NCI-H128 (cell line): ENCODE data around the gene LGR4.

Experiments
- DNase-seq: peaks from one replicate; lab custom pipeline; 2025; ENCODE audit not compliant: unreplicated experiment; lab: John Stamatoyannopoulos, UW

The LGR4 gene

DNA sequence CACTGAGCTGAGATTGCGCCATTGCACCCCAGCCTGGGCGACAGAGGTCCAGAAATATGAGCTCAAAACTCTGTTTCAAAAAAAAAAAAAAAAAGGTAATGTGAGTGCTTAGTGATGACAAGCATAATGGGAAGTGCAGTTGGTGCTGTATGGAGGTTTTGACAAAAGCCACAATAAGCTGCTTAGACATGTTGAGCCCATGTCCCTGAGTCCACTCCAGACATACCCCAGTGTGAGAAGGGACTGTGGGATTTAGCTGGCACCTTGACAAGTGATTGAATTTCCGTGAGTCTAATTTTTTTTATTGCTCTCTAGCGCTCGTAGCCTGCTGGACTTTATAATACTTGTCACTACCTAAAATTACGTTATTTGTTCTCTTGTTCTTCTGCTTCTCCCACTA is 15.1 kb upstream of the LGR4 start:
- no peak for DNase-seq

GRCh38 chr11:27485930-27486773 is 13.6 kb upstream of the LGR4 start:
- DNase-seq, result peak; percentile 53

DNA sequence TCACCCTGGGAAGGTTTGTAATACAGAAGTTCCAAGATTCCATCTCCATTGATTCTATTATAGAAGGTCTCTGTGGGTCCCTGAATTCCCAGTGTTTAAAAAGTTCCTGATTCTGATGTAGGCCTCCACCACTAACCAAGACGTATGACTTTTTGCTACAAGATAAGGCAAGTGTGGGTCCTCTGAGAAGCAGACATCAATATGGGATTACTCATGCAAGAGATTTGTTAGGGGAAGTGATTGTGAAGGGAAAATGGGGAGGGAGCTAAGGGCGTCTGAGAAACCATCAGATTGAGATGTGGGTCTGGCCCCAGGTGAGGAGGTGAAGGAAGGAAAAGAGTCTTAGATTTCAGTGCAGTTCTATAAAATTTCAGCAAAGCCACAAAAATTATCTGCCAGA is 10.2 kb upstream of the LGR4 start:
- no peak for DNase-seq

GRCh38 chr11:27481992-27482391 is 9.4 kb upstream of the LGR4 start:
- no peak for DNase-seq

GRCh38 chr11:27477831-27478230 is 5.2 kb upstream of the LGR4 start:
- DNase-seq, result no peak

- no peak for DNase-seq
These were observed 4.7 kb upstream of the LGR4 start for GRCh38 chr11:27477243-27477642.

DNA sequence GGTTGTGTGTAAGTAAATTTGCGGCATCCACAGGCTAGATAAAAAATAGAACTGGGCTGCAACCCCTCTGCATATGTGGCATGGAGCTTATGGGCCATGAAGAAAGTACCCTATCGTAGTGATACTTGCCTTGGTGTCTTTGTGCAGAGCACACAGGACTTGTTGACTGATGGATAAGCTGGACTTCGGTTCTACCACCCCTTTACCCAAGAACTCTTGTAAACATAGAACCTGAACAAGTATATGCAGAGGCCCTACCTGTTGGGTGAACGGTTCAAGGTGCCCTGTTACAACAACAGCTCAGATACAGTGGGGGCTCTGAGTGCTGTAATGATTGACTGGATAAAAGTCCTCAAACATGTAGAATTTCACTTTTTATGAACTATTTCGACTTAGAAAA is 3.0 kb upstream of the LGR4 start:
- DNase-seq, result no peak

DNA sequence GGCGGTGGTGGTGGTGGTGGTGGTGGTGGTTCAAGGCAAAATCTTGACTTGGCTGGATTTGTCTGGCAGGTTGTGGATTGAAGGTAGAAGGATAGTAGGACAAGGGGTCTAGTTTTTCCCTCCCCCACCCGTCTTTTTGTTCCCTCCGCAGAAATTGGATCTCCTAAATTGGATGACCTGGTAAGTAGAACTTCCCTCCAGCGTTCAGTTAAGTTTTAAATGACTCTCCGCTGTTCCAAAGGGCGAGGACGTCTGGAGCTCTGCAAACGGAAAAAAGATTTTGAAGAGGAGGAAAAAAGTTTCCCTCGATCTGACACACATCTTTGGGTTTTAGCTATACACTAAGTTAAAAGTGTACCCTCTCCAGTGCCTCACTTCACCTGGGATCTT is 422 bp upstream of the LGR4 start:
- DNase-seq, result no peak

- DNase-seq, result no peak
These were observed 797 bp downstream of the LGR4 start for GRCh38 chr11:27471589-27472397.

DNA sequence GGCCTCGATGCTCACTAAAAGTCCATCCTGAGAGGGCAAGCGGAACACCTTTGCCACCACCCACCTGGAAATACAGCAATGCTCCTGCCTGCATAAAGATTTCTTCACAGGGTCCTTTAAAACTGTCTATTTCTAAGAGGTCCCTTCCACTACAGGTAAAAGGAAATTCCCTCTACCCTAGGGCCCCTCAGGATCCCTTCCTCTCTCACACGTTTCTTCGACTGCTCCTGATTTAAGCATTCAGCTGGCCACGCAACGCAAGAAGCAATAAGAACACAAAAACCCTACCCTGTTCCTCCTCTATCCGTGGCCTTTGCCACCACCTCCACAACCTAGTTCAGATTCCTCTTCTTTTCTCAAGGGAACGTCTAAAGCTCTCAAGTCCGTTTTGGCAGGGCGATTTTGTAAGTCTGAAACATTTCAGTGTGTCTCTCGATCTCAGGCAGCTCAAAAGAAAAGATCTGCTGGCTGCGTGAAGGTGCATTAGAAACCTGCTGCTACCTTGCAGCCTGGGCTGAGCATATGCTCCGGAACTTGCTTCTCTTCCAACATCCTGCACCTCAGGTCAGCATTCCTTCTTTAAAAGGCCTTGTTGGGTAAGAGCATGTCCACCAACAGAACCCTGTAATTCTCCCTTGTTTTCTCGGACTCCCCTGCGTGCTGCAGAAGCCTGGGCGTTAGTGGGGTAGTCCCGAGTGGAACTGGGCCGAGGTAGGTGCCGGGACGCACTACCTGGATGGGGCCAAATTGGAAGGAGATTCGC is 1.6 kb downstream of the LGR4 start:
- DNase-seq, result no peak

- no peak for DNase-seq
These were observed 2.4 kb downstream of the LGR4 start for GRCh38 chr11:27470166-27470565.

- DNase-seq, result no peak
These were observed 3.4 kb downstream of the LGR4 start for GRCh38 chr11:27468995-27469695.

DNA sequence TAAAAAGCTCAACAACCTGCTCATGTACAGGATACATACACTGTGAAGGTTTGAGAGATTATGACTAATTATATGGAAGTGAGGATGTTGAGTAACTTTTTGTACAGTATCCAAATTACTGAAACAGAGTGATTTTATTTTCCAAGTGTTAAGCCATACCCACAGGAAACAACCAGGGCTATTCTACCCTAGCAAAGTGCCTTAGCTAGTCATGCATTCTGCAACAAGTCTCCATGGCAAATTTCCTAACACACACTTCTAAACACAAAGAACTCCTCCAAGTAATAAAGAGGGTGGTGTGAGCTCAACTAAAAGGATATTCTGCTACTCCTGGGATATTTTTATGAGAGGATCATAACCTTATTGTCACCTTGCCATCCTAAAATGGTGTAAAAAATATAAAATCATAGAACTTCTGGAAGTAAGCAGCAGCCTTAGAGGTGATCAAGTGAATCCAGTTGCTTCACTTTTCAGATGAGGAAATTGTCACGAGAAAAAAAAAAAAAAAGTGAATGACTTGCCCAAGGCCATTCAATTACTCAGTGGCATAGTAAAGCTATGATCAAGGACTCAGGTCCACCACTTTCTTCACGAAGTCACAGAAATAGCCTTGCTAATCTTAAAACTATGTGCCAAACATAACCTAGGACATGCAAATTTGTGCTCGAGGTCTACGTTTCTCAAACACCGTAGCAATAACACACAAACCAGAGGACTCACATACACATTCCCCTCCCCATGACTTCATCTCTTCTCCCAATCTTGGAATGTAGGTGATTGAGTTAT is 4.2 kb downstream of the LGR4 start:
- DNase-seq, result no peak

DNA sequence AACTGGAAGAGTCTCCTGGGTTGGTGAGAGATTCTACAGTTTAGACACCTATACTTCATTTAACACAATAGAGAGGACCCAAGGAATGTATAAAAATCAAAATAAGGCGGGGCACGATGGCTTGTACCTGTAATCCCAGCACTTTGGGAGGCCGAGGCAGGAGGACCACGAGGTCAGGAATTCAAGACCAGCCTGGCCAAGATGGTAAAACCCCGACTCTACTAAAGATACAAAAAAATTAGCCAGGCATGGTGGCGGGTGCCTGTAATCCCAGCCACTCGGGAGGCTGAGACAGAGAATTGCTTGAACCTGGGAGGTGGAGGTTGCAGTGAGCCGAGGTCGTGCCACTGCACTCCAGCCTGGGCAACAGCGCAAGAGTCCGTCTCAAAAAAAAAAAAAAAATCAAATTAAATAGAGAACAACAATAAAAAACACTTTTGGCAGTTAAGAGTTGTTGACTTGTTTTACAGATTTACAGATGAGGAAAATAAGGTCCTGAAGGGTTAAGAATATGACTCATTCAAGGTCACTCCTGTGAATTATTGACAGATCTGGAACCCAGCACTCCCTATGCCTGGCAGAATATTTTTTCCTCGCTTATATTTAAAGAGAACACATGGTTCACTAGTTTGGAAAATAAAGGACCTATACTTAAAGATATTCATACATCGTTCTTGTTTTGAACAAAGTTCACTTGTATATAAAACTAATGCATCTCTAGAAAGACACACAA is 5.2 kb downstream of the LGR4 start:
- no peak for DNase-seq

GRCh38 chr11:27466363-27466762 is 6.2 kb downstream of the LGR4 start:
- no peak for DNase-seq

DNA sequence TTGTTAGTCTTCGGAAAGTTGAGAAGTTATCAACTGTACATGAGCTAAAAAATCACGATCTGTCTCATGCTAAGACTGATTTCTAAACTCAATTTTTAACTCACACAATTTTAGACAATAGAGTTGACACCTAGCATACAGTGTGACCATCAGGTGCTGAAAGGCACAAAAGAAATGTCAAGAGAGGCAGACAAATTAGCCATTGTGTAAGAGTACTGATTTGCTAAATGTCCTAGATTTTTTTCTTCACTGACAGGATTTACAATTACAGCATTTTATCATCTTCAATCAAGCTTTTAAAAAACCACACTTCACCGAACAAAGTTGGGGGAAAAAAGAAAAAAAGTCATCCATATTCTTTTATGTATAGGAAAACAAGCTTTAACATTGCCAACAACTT is 7.0 kb downstream of the LGR4 start:
- no peak for DNase-seq

DNA sequence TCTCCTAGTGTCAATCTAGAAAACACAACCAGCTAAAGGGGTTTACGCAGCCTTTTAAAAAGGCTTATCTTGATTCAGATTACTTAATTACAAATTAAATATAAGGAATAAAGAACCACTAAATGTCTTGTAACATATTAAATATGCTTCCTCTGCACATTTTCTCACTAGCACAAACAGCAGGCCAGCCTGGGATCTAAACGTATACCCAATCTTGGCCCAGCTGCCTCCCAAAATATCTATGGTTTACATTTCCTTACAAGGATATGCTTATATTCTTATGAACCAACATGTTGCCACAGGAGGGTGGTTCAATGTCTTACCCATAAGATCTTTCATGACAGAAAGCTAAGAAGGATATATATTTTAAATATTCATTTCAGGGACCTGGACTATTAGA is 7.7 kb downstream of the LGR4 start:
- no peak for DNase-seq

GRCh38 chr11:27464289-27464696 is 8.3 kb downstream of the LGR4 start:
- DNase-seq, result no peak

GRCh38 chr11:27462543-27462942 is 10.0 kb downstream of the LGR4 start:
- DNase-seq, result no peak
